ENCODE measurements around the gene CEP164.
"Not testable (repeated sequence)": the region's sequence is repeated elsewhere in the genome, so short reads cannot be mapped to it uniquely, and the experiment has no call there.

The CEP164 gene

DNA sequence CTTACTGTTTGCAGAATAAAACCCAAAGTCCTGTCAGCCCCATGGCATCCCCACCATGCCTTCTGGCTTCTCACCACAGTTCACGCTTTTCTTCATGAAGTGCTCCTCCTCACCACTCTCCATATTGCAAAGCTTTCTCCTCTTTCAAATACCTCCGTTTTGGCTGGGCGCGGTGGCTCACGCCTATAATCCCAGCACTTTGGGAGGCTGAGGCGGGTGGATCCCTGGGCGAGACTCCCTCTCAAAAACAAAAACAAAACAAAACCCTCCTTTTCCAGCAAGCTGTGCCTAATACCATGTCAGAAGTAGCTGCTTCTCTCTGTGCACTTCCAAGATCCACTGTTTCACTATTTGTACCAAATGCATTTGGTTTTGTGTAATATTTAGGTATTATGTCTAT, 18.3 kb upstream of the CEP164 start:
- DNase-seq = no peak

DNA sequence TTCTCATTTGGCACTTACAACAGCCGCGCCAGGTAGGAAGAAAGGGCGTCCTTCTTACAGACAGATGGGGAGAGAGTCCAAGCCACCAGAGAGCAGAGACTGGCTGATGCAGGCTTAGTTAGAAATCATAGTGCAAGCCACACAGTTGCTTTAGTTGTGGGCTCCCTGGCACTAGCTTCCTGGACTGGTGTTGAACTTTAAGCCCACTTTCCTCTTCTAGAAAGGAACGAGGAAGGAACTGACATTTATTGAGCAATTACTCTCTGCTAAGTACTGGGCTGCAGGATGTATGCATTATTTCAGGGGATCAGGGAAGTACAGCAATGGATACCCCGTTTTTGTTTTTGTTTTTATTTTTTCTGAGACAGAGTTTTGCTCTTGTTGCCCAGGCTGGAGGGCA, 14.6 kb upstream of the CEP164 start:
- DNase-seq = no peak

- no peak for DNase-seq
These were observed 13.6 kb upstream of the CEP164 start for GRCh38 chr11:117313828-117314768.

DNA sequence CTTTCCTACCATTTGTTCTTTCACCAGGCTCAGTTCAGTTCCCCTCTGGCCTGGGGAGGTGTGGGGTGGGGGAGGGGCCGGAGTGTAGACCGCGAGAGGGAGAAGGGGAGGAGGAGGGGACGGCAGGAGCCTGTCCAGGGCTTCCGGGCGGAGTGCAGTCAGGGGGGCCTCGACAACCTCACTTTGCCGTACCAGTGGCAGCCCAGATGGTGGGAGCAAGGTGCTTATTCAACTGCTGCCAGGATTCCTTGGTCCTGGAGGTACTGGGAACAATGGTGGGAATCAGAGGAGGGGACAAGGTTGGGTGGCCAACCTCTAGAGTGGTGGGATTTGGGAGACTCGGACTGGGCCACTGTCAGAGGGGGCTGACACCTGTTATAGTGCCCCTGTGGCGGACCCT, 12.8 kb upstream of the CEP164 start:
- no peak for DNase-seq

DNA sequence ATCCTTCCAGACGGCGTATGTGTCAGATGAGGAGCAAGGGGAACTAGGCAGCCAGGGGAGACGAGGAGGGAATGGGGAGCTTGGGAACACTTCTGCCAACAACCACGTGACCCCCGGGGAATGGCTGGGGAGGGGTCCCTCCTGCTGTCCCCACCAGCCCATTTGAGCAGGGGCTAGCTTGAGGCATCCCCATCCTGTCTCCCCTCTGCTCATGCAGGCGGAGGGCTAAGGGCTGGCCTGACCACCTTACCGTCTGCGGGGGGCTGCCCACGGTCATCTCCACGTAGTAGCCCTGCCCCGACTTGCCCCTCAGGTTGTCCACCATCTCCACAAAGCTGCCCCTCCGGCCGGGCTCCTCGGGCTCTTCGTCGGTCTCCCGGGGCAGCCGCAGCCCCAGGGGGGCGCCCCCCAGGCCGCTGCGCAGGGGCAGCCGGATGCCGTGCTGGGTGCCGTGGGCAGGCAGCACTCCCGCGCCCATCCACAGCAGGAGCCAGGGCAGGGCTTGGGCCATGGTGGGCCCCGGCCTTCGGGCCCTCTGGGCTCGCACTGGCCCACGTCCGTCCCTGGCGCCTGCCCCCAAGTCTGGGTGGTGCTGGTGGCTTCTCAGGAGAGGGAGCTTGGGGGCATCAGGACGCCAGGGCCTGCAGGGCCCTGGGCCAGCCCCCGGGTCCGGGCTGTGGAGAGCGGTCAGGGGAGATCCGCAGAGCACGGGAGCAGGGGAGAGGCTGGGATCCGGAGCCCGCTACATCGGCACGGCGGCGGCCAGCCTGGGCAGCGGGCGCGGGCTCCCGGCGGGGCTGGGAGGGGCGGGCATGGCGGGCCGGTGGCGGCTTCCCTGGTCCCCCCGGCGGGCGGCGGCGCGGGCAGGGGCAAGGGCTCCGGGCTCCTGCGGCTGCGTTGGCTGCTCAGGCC, 12.1 kb upstream of the CEP164 start:
- no peak for DNase-seq

DNA sequence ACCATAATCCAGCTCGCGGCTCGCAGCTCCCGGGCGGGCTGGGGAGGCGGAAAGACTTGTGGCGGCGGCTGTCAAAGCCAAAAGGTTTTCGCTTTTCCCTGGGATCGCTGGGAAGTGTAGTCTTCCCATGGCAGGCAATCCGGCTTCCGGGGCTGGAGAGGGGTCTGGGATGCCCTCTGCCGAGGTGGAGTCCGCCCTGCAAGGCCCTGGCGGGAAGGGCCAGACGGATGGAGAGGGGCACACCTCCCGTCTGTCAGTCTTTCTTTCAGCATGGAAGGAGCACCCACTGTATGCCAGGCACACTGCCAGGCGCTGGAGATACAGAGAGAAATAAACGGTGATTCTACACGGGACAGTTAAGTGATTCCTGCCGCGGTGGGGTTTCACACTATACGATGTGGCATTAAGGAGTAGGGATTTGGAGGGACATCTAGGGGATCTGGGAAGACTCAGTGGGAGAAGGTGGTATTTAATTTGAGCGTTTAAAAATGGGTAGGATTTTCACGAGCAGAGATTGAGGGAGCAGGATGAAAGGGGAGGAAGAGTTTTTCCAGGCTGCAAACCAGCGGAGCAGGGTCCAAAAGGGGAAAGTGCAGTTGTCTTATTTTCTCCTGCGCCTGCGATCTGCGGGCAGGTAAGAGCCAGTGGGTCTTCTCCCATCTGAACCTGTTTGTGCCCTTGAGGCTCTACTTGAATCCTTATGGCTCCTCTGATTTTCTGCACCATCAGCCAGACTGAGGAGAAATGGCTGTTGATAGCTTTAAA, 11.3 kb upstream of the CEP164 start, which contains the start of gene BACE1:
TSS of gene BACE1 (minus strand) at position 60 of the 765 bp plus-strand sequence. CDS start 461 bp downstream, outside the sequence.
- DNase-seq = peak; percentile 89

GRCh38 chr11:117318738-117319137, 8.9 kb upstream of the CEP164 start:
- DNase-seq = no peak

DNA sequence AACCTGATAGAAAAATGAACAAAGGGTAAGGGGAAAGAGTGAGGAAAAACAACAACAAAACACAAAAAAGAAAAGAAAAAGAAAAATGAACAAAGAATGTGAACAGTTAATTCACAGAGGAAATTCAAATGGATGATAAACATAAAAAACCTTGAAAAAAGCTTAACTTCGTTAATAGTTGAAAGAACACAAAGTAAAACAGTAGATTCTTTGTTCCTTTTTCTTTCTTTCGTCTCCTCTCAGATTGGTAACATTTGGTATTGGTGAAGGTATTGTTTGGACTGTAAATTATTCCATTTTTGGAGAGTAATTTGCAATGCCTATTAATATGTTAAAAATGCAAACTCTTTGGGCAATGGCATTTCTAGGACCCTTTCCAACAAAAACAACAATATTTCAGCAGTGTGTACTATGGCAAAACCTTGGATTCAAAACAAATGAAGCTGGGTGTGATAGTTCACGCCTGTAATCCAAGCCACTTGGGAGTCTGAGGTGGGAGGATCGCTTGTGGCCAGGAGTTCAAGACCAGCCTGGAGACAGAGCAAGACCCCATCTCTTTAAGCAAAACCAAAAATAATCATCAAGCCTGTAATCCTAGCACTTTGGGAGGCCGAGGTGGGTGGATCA, 8.3 kb upstream of the CEP164 start:
- peak; percentile 84 for DNase-seq

GRCh38 chr11:117327255-117327566, 443 bp upstream of the CEP164 start:
- DNase-seq = not testable (repeated sequence)

DNA sequence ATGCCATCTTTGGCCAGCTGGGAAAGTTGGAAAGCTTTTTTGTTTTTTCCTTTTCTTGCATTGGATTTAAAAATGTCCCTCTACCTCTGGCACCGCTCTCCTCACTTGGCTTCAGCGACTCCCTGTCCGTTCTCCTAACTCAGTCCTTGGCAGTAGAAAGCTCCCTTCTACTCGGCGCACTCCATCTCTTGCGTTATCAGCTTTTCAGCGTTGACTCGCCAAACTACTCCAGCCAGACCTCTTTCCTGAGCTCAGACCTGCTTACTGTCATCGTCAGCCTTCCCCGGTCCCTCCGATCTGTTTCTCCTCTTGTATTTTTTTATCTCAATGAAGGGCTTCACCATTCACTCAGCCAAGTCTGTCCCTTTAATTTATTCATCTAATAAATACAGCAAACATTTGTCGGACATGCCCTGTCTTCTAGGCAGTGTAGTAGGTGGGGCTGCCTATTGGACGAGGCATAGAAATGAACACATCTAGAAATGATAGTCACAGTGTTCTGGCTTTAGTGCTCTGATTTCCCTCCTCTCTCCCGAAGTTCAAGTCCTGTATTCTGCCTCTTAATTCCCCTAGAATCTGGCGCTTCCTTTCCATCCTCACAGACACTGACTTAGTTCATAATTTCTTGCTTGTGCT, 839 bp downstream of the CEP164 start:
- DNase-seq = peak; percentile 31

- no peak for DNase-seq
These were observed 5.2 kb downstream of the CEP164 start for GRCh38 chr11:117332843-117333242.

DNA sequence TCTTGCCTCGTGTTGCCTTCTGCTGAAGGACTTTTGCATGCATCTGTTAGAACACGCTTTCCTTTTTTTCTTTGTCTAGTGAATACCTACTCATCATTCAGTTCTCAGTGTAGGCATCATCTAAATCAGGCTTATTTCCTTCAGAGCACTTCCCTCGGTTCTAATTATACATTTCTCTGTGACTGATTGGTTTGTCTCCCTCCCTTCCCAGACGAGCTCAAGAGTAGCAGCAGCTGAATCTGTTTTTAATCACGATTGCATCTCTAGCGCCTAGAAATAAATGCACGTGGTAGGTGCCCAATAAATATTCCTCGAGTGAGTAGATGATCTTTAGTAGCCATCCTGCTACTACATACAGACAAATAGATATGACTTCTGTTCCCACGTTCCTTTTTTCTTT, 6.3 kb downstream of the CEP164 start:
- DNase-seq = peak; percentile 23

DNA sequence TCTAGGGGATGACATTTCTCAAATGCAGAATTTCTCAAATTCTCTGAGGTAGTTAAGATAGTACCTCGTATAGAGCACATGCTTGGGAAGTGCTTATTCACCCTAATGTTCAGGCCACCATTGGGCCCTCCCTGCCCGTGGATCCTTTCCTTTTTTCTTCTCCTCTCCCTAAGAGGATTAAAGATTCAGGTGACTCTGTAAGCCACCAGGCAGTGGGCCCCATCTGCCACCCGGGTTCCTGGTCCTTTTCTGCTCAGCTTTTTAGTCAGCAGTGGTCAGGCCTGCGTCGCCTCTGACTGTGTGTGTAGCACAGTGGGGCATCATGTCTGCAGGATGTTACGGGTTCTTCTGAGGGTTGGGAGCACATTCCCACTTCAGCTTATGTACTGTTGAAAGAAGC, 7.2 kb downstream of the CEP164 start:
- no peak for DNase-seq

DNA sequence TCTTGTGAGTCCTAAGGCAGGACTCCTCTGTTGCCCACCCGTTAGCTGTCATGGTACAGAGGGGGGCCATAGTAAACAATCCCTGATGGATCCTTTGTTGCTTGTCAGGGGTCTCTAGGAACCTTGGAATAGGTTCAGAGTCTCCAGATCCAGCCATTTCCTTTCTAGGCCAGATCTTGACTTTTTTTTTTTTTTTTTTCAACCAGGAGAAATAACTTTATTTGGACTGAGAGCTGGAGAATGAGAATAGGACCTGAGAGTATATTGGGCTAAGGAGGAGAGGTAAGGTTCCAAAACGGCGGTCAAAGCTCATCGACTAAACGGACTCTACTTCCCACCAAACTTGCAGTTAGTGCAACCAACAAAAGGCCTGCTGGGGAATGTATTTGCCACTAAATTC, 7.7 kb downstream of the CEP164 start:
- no peak for DNase-seq

DNA sequence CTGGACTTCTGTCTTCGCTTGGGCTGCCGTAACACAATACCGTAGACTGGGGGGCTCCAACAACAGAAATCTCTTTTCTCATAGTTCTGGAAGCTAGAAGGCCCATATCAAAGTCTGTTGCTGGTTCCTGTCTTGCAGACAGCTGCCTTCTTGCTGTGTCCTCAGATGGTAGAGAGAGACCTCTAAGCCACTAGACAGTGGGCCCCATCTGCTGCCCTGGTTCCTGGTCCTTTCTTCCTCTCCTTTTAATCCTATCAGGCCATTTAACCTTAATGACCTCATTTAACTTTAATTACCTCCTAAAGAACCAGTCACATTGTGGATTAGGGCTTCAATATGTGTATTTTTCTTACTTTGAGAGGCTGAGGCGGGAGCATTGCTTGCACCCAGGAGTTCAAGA, 9.4 kb downstream of the CEP164 start:
- DNase-seq = no peak

DNA sequence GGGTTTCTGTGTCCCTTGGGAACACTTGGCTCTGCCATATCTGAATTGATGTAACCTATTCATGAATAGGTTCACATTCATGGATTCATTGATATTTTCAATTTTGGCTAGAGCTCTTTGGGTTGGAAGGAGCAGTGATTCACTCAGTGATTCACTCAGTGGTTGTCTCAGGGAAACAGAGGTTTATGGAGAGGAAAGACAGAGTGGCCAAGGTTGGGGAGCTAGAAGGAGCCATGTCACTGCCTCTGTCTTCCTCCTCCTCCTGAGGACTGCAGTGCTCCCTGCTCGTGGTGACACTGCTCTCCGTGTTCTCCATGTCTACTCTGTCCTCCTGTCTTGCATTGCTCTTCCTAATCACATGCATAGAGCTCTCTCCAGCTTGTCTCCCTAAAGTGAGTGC, 17.4 kb downstream of the CEP164 start:
- DNase-seq = peak; percentile 24

DNA sequence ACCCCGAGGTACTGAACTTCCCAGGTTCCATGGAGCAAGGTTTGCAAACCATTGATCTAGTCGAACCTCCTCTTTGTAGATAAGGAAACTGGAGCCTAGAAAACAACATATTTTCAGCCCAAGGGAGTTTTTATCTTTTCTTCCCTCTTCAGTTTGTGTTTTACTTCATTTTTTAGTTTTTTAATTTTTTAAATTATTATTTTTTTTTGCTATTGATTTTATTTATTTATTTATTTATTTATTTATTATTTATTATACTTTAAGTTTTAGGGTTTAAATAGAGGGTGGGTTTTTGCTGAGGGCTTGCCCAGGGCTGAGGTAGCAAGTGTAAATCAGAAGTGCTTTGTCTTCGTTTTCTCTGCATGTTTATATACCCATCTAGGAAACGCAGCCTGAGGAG, 26.9 kb downstream of the CEP164 start:
- DNase-seq = no peak

DNA sequence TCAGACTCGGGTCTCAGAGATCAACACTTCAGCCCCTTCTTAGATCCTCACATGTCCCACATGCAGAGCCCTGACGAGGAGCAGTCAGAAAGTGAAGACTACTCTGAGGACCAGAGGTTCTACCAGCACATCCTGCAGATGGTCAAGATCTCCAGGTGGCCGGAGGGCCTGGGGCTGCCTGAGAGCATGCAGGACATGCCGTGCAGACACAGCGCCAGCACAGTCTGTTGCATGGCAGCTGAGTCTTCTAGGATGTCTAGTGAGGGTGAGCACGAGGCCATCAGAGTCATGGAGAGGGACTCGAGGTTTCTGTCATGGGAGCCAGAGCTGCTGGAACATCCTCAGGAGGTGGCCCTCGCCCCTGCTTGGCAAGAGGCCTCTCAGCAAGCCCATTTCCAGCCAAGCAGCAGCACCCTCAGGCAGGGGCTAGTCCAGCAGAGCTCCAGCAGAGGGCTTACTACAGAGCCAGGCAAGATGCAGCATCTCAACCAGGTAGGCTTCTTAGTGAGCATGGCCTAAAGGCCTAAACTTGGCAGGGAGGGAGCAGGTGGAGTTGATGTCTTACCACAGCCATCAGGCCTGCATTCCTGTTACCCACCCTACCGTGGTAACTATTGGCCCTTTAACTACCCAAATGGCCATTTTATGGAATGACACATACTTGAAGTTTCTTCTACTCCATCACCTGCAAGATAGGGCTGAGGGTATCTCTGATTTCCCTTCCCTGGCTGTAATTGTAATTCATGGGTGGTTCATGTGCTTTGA, 28.7 kb downstream of the CEP164 start:
- no peak for DNase-seq

DNA sequence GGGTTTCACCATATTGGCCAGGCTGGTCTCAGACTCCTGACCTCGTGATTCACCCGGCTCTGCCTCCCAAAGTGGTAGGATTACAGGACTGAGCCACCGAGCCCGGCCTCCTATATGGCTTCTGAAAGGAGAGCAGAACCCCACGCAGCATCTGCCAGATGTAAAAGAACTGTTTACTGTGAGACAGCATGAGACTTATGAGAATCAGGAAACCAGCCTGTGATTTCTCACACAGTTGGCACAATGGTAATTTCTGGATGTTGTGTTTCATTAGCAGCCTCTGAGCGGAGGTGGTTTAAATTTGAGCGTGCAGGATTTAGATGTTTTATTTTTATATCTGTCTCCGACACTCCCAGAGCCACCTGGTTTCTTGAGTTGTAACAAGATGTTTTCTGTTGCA, 33.8 kb downstream of the CEP164 start:
- no peak for DNase-seq

DNA sequence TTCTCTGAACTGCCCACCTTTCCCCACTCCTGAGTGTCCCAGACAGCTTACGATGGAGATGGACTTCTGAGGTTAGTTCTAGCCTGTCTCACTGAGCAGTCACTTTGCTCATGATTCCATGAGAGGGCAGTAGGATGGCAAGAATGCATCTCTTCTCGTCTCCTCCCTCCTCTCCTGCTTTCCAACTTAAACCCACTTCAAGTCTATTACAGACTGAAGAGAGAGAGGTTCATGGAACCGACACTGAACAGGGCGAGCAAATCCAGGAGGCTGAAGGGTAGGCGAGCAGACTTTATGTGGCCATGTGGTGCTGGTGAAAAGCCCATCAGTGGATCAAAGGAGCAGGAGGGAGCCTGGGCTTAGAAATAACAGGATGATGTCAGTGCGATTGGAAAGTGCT, 38.6 kb downstream of the CEP164 start:
- no peak for DNase-seq

GRCh38 chr11:117366875-117367274, 39.2 kb downstream of the CEP164 start:
- no peak for DNase-seq

All from fibroblast of skin of right biceps (primary cell).